Measurements from ENCODE around the gene FOLR2. TPM values are rescaled to one million over a fixed set of nuclear protein-coding genes. Genes with fewer than 3 reads are reported as not detected.

Gene FOLR2
- not detected in 2 replicates for total RNA-seq

DNA sequence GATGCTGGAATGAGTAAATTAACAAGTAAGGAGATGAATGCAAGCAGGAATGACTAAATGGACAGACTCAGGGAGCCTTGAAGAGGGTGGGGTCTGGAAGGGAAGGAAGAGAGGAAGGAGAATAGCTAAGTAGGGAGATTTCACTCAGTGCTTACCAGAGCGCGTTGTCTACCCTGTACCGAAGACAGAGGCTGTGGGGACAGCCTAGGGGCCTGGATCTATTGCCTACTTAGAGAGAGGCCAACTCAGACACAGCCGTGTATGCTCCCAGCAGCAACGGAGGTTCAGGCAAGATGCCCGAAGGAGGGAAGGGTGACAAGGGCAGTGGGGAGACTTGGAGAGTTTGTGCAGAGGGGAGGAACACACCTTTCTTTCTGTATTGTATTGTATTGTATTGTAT, at the start of gene FOLR2:
Gene FOLR2 (plus strand): TSS at position 157 of the 400 bp plus-strand sequence. CDS start 1,791 bp downstream, outside the sequence.

DNA sequence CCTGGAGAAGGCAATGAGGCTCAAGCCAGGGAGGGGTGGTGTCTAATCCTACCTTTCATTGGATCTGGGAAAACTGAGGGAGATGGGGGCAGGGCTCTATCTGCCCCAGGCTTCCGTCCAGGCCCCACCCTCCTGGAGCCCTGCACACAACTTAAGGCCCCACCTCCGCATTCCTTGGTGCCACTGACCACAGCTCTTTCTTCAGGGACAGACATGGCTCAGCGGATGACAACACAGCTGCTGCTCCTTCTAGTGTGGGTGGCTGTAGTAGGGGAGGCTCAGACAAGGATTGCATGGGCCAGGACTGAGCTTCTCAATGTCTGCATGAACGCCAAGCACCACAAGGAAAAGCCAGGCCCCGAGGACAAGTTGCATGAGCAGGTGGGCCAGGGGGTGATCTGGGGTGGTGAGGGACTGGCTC, 24.6 kb upstream of the FOLR2 start, which contains the start of gene FOLR1:
Gene FOLR1 (plus strand): TSS at position 180 of the 421 bp plus-strand sequence. CDS start 34 bp downstream, at position 214.

DNA sequence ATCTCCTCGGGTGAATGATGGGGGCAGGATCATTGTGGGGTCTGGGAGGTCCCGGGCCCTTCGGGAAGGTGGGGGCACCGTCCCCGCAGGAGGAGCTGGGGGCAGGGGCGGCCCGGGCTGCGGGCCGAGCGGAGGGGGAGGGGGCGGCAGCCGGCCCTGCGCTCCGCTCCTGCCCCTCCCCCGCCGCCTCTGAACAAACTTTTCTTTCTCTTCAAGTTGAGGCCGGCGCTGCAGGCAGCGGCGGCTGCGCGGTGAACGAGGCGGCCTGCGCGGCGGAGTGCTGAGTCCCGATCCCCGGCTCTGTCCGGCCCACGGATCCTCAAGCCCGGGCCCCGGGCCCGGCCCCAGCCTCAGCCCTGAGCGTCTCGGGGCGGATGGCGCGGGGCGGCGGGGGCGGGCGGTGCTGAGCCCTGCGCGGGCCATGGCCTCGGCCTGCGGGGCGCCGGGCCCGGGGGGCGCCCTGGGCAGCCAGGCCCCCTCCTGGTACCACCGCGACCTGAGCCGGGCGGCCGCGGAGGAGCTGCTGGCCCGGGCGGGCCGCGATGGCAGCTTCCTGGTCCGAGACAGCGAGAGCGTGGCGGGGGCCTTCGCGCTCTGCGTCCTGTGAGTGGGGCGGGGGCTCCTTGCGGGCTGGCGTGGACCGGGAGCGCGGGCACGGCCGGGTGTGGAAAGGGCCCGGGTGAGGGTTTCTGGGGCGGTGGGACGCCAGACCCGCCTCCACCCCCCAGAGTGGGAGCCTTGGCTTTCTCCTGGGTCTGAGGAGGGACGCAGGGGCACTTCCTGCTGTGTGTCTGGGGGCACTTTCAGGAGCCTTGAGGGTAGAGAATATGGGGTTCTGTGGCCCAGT, 8.2 kb downstream of the FOLR2 start, which contains the start of gene INPPL1:
Gene INPPL1 (plus strand): TSS at position 204 of the 847 bp plus-strand sequence. CDS start 218 bp downstream, at position 422.

DNA sequence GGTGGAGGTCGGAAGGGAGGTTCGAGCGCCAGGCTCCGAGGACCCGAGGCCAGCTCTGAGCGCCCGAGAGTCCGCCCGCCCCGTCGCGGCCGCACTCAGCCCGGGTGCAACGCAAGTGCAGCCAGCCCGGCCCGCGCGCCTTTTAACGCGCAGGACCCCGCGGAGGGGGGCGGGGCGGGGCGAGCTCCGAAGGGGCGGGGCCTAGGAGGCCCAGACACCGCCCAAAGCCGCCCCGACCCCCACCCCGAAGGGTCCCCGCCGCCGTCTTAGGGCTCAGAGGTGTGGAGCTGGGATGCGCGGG, 27.4 kb downstream of the FOLR2 start, which contains the start of gene PHOX2A:
Gene PHOX2A (minus strand): TSS at position 117 of the 301 bp plus-strand sequence. CDS start 172 bp downstream, outside the sequence.

Other genes starting within 250 kb of the FOLR2 start
- 2.8 and 5.6 TPM in 2 replicates for gene IL18BP, start 217.9 kb upstream of the FOLR2 start, total RNA-seq
- gene NUMA1, start 136.3 kb upstream of the FOLR2 start, total RNA-seq = 189 and 190 TPM in 2 replicates
- 4.2 and 5.4 TPM in 2 replicates for gene LRRC51, start 135.9 kb upstream of the FOLR2 start, total RNA-seq
- gene LAMTOR1, start 113.5 kb upstream of the FOLR2 start, total RNA-seq = 87.4 and 99.0 TPM in 2 replicates
- gene TOMT, start 110.9 kb upstream of the FOLR2 start, total RNA-seq = not detected in 2 replicates
- 21.0 and 23.5 TPM in 2 replicates for gene ANAPC15, start 104.1 kb upstream of the FOLR2 start, total RNA-seq
- 0.78 and 1.1 TPM in 2 replicates for gene FOLR3, start 81.1 kb upstream of the FOLR2 start, total RNA-seq
- gene FOLR1, start 24.7 kb upstream of the FOLR2 start, total RNA-seq = 0.54 TPM in 1 of 2 replicates, not detected in the other
- 39.5 and 46.3 TPM in 2 replicates for gene INPPL1, start 8.0 kb downstream of the FOLR2 start, total RNA-seq
- gene PHOX2A, start 27.4 kb downstream of the FOLR2 start, total RNA-seq = not detected in 2 replicates
- gene CLPB, start 217.7 kb downstream of the FOLR2 start, total RNA-seq = 17.0 and 18.6 TPM in 2 replicates